WTC11 (cell line): ENCODE data around the gene MTM1.

ENCODE experiments used
- ETV6 ChIP-seq: sonication (generic); formaldehyde crosslinking; IDR thresholded peaks from 2 replicates; pipeline ENCODE4 v1.8.1; 2022; ENCODE audit warnings: mild to moderate bottlenecking, missing genetic modification reagents
- HMGA2 ChIP-seq: fragments of 250-450 bp; sonication (Bioruptor Pico); IDR thresholded peaks from 2 replicates; pipeline ENCODE4 v1.4.0; 2021; ENCODE audit warnings: mild to moderate bottlenecking, moderate library complexity
- SMAD3 ChIP-seq: sonication (generic); formaldehyde crosslinking; IDR thresholded peaks from 2 replicates; pipeline ENCODE4 v1.8.0; 2022; ENCODE audit warnings: missing genetic modification reagents, mild to moderate bottlenecking, borderline replicate concordance
- SP1 ChIP-seq: sonication (generic); formaldehyde crosslinking; conservative IDR thresholded peaks from 2 replicates; pipeline ENCODE4 v1.8.1; 2022; ENCODE audit warnings: missing genetic modification reagents
- TF ChIP-seq, protein P1 (sequence below): fragments of 200-600 bp; IDR thresholded peaks from 2 replicates; pipeline ENCODE4 v1.8.0; 2022; ENCODE audit warnings: antibody characterized with exemption
- TF ChIP-seq, protein P2 (sequence below): sonication (generic); formaldehyde crosslinking; IDR thresholded peaks from 2 replicates; pipeline ENCODE4 v1.8.0; 2023; ENCODE audit warnings: missing genetic modification reagents, mild to moderate bottlenecking, borderline replicate concordance
- TF ChIP-seq, protein P3 (sequence below): sonication (generic); formaldehyde crosslinking; IDR thresholded peaks from 2 replicates; pipeline ENCODE4 v1.8.0; 2022; ENCODE audit warnings: mild to moderate bottlenecking, missing genetic modification reagents
- TF ChIP-seq, protein P4 (sequence below): sonication (generic); formaldehyde crosslinking; IDR thresholded peaks from 2 replicates; pipeline ENCODE4 v1.8.1; 2022; ENCODE audit warnings: low read depth, missing genetic modification reagents, borderline replicate concordance
- TF ChIP-seq, protein P5 (sequence below): sonication (generic); formaldehyde crosslinking; IDR thresholded peaks from 2 replicates; pipeline ENCODE4 v1.8.0; 2022; ENCODE audit warnings: mild to moderate bottlenecking, missing genetic modification reagents
- TF ChIP-seq, protein P6 (sequence below): fragments of 250-450 bp; sonication (Bioruptor Pico); IDR thresholded peaks from 2 replicates; pipeline ENCODE4 v1.9.0; 2021; ENCODE audit warnings: mild to moderate bottlenecking
- TF ChIP-seq, protein P7 (sequence below): sonication (generic); formaldehyde crosslinking; IDR thresholded peaks from 2 replicates; pipeline ENCODE4 v1.8.1; 2022; ENCODE audit warnings: mild to moderate bottlenecking, missing genetic modification reagents, moderate library complexity, borderline replicate concordance
- TF ChIP-seq, protein P8 (sequence below): sonication (generic); formaldehyde crosslinking; IDR thresholded peaks from 2 replicates; pipeline ENCODE4 v1.8.1; 2022; ENCODE audit warnings: mild to moderate bottlenecking, moderate library complexity, missing genetic modification reagents
- TF ChIP-seq, protein P9 (sequence below): sonication (generic); formaldehyde crosslinking; IDR thresholded peaks from 2 replicates; pipeline ENCODE4 v1.8.1; 2023; ENCODE audit warnings: mild to moderate bottlenecking, missing genetic modification reagents, moderate library complexity

DNA sequence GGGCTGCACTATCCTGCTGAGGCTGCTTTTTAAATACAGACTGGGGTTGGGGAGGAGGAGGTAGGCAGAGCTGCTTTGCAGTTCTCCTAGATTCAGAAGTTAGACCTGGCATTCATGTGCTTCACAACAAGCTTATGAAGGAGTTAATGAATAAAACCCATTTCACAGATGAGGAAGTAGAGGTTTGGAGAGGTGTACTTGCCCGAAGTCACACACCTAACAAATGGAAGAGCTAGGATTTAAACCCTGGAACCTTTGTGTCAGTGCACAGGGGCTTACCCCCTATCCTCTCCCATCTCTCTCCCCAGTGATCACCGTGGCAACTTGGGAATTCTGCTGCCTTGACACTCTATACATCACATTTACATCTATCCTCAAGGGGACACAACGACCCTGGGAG lies 3.6 kb upstream of the MTM1 start:
- TF ChIP-seq, protein P1, sequence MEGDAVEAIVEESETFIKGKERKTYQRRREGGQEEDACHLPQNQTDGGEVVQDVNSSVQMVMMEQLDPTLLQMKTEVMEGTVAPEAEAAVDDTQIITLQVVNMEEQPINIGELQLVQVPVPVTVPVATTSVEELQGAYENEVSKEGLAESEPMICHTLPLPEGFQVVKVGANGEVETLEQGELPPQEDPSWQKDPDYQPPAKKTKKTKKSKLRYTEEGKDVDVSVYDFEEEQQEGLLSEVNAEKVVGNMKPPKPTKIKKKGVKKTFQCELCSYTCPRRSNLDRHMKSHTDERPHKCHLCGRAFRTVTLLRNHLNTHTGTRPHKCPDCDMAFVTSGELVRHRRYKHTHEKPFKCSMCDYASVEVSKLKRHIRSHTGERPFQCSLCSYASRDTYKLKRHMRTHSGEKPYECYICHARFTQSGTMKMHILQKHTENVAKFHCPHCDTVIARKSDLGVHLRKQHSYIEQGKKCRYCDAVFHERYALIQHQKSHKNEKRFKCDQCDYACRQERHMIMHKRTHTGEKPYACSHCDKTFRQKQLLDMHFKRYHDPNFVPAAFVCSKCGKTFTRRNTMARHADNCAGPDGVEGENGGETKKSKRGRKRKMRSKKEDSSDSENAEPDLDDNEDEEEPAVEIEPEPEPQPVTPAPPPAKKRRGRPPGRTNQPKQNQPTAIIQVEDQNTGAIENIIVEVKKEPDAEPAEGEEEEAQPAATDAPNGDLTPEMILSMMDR, result no peak
- TF ChIP-seq, protein P2, sequence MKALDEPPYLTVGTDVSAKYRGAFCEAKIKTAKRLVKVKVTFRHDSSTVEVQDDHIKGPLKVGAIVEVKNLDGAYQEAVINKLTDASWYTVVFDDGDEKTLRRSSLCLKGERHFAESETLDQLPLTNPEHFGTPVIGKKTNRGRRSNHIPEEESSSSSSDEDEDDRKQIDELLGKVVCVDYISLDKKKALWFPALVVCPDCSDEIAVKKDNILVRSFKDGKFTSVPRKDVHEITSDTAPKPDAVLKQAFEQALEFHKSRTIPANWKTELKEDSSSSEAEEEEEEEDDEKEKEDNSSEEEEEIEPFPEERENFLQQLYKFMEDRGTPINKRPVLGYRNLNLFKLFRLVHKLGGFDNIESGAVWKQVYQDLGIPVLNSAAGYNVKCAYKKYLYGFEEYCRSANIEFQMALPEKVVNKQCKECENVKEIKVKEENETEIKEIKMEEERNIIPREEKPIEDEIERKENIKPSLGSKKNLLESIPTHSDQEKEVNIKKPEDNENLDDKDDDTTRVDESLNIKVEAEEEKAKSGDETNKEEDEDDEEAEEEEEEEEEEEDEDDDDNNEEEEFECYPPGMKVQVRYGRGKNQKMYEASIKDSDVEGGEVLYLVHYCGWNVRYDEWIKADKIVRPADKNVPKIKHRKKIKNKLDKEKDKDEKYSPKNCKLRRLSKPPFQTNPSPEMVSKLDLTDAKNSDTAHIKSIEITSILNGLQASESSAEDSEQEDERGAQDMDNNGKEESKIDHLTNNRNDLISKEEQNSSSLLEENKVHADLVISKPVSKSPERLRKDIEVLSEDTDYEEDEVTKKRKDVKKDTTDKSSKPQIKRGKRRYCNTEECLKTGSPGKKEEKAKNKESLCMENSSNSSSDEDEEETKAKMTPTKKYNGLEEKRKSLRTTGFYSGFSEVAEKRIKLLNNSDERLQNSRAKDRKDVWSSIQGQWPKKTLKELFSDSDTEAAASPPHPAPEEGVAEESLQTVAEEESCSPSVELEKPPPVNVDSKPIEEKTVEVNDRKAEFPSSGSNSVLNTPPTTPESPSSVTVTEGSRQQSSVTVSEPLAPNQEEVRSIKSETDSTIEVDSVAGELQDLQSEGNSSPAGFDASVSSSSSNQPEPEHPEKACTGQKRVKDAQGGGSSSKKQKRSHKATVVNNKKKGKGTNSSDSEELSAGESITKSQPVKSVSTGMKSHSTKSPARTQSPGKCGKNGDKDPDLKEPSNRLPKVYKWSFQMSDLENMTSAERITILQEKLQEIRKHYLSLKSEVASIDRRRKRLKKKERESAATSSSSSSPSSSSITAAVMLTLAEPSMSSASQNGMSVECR (CRISPR knock-in tag), result no peak
- TF ChIP-seq, protein P3, sequence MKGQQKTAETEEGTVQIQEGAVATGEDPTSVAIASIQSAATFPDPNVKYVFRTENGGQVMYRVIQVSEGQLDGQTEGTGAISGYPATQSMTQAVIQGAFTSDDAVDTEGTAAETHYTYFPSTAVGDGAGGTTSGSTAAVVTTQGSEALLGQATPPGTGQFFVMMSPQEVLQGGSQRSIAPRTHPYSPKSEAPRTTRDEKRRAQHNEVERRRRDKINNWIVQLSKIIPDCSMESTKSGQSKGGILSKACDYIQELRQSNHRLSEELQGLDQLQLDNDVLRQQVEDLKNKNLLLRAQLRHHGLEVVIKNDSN (CRISPR knock-in tag), result no peak
- TF ChIP-seq HMGA2 (CRISPR knock-in tag) (no peak), ETV6 (no peak), SP1 (CRISPR knock-in tag) (no peak), SMAD3 (CRISPR knock-in tag) (no peak)
- TF ChIP-seq, protein P4, sequence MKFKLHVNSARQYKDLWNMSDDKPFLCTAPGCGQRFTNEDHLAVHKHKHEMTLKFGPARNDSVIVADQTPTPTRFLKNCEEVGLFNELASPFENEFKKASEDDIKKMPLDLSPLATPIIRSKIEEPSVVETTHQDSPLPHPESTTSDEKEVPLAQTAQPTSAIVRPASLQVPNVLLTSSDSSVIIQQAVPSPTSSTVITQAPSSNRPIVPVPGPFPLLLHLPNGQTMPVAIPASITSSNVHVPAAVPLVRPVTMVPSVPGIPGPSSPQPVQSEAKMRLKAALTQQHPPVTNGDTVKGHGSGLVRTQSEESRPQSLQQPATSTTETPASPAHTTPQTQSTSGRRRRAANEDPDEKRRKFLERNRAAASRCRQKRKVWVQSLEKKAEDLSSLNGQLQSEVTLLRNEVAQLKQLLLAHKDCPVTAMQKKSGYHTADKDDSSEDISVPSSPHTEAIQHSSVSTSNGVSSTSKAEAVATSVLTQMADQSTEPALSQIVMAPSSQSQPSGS, result no peak
- TF ChIP-seq, protein P5, sequence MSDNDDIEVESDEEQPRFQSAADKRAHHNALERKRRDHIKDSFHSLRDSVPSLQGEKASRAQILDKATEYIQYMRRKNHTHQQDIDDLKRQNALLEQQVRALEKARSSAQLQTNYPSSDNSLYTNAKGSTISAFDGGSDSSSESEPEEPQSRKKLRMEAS (CRISPR knock-in tag), result no peak
- TF ChIP-seq, protein P6, sequence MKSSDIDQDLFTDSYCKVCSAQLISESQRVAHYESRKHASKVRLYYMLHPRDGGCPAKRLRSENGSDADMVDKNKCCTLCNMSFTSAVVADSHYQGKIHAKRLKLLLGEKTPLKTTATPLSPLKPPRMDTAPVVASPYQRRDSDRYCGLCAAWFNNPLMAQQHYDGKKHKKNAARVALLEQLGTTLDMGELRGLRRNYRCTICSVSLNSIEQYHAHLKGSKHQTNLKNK (CRISPR knock-in tag), result no peak
- TF ChIP-seq, protein P7, sequence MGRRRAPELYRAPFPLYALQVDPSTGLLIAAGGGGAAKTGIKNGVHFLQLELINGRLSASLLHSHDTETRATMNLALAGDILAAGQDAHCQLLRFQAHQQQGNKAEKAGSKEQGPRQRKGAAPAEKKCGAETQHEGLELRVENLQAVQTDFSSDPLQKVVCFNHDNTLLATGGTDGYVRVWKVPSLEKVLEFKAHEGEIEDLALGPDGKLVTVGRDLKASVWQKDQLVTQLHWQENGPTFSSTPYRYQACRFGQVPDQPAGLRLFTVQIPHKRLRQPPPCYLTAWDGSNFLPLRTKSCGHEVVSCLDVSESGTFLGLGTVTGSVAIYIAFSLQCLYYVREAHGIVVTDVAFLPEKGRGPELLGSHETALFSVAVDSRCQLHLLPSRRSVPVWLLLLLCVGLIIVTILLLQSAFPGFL (CRISPR knock-in tag), result no peak
- TF ChIP-seq, protein P8, sequence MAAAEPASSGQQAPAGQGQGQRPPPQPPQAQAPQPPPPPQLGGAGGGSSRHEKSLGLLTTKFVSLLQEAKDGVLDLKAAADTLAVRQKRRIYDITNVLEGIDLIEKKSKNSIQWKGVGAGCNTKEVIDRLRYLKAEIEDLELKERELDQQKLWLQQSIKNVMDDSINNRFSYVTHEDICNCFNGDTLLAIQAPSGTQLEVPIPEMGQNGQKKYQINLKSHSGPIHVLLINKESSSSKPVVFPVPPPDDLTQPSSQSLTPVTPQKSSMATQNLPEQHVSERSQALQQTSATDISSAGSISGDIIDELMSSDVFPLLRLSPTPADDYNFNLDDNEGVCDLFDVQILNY (CRISPR knock-in tag), result no peak
- TF ChIP-seq, protein P9, sequence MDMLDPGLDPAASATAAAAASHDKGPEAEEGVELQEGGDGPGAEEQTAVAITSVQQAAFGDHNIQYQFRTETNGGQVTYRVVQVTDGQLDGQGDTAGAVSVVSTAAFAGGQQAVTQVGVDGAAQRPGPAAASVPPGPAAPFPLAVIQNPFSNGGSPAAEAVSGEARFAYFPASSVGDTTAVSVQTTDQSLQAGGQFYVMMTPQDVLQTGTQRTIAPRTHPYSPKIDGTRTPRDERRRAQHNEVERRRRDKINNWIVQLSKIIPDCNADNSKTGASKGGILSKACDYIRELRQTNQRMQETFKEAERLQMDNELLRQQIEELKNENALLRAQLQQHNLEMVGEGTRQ, result no peak
